CD1c-positive myeloid dendritic cell (primary cell): ENCODE results near the gene NPAS2.
A peak's percentile ranks its signal among the peaks of the same experiment; 100 is the strongest.

Experiments
- DNase-seq: peaks from one replicate; pipeline ENCODE4 v3.0.0-alpha.2; 2016; ENCODE audit errors: extremely low spot score

NPAS2 gene

GRCh38 chr2:100990166-100990565 is 170.2 kb downstream of the NPAS2 start:
- DNase-seq = no peak

GRCh38 chr2:100990650-100991403 is 170.9 kb downstream of the NPAS2 start:
- DNase-seq = no peak

- DNase-seq = no peak
Observed at GRCh38 chr2:100991404-100991773, 171.4 kb downstream of the NPAS2 start.

GRCh38 chr2:100992262-100992661 is 172.3 kb downstream of the NPAS2 start:
- DNase-seq = peak; percentile 25

GRCh38 chr2:100993294-100993693 is 173.4 kb downstream of the NPAS2 start:
- no peak for DNase-seq

- DNase-seq = no peak
Observed at GRCh38 chr2:100995309-100996075, 175.6 kb downstream of the NPAS2 start.

GRCh38 chr2:100997509-100998234 is 177.7 kb downstream of the NPAS2 start:
- no peak for DNase-seq

- no peak for DNase-seq
Observed at GRCh38 chr2:100998235-100998573, 178.3 kb downstream of the NPAS2 start.

GRCh38 chr2:100999995-101000394 is 180.1 kb downstream of the NPAS2 start:
- no peak for DNase-seq

GRCh38 chr2:101001691-101002561 is 182.0 kb downstream of the NPAS2 start, which contains the start of gene RPL31:
Gene RPL31, plus strand, starts transcription at chr2:101002289. Its CDS starts 413 bp downstream, at chr2:101002702.
- DNase-seq = peak; percentile 96

GRCh38 chr2:101002562-101003277 is 182.8 kb downstream of the NPAS2 start:
- peak; percentile 20 for DNase-seq

- no peak for DNase-seq
Observed at GRCh38 chr2:101003278-101003775, 183.4 kb downstream of the NPAS2 start.

GRCh38 chr2:101004620-101005325 is 184.8 kb downstream of the NPAS2 start:
- DNase-seq = no peak

GRCh38 chr2:101006065-101006715 is 186.3 kb downstream of the NPAS2 start:
- DNase-seq = no peak

- DNase-seq = no peak
Observed at GRCh38 chr2:101007415-101008345, 187.7 kb downstream of the NPAS2 start.

- no peak for DNase-seq
Observed at GRCh38 chr2:101011152-101011551, 191.2 kb downstream of the NPAS2 start.

GRCh38 chr2:101012054-101012705 is 192.2 kb downstream of the NPAS2 start:
- DNase-seq = peak; percentile 30

- DNase-seq = peak; percentile 76
Observed at GRCh38 chr2:101012706-101013181, 192.8 kb downstream of the NPAS2 start.
